HG03342 (cell line): ENCODE measurements around the gene C16orf86.
"Not testable (repeated sequence)": the region's sequence is repeated elsewhere in the genome, so short reads cannot be mapped to it uniquely, and the experiment has no call there.

ENCODE experiments used
- ATAC-seq: cut with Tn5 transposase; IDR thresholded peaks from one replicate; pipeline ENCODE4 v1.9.1; 2021; ENCODE audit warnings: mild to moderate bottlenecking, moderate library complexity; ENCODE audit not compliant: unreplicated experiment

The C16orf86 gene

GRCh38 chr16:67685388-67686112 lies 18.9 kb downstream of the C16orf86 start:
- no peak for ATAC-seq

- not testable (repeated sequence) for ATAC-seq
Observed at GRCh38 chr16:67693517-67694285, 27.1 kb downstream of the C16orf86 start.

- no peak for ATAC-seq
Observed at GRCh38 chr16:67694611-67695010, 28.0 kb downstream of the C16orf86 start.

- no peak for ATAC-seq
Observed at GRCh38 chr16:67697422-67698185, 31.0 kb downstream of the C16orf86 start.

GRCh38 chr16:67699265-67699664 lies 32.7 kb downstream of the C16orf86 start:
- no peak for ATAC-seq

- ATAC-seq, result no peak
Observed at GRCh38 chr16:67701420-67701819, 34.8 kb downstream of the C16orf86 start.

GRCh38 chr16:67702130-67702529 lies 35.5 kb downstream of the C16orf86 start:
- ATAC-seq, result no peak

- no peak for ATAC-seq
Observed at GRCh38 chr16:67703626-67704025, 37.0 kb downstream of the C16orf86 start.

GRCh38 chr16:67704110-67704509 lies 37.5 kb downstream of the C16orf86 start:
- ATAC-seq, result no peak

GRCh38 chr16:67707210-67707609 lies 40.6 kb downstream of the C16orf86 start:
- ATAC-seq, result no peak

GRCh38 chr16:67707790-67708189 lies 41.2 kb downstream of the C16orf86 start:
- no peak for ATAC-seq

- no peak for ATAC-seq
Observed at GRCh38 chr16:67708368-67708771, 41.8 kb downstream of the C16orf86 start.

- no peak for ATAC-seq
Observed at GRCh38 chr16:67709050-67709449, 42.4 kb downstream of the C16orf86 start.

- ATAC-seq, result no peak
Observed at GRCh38 chr16:67710607-67711006, 44.0 kb downstream of the C16orf86 start.

GRCh38 chr16:67713647-67714273 lies 47.1 kb downstream of the C16orf86 start:
- no peak for ATAC-seq

- no peak for ATAC-seq
Observed at GRCh38 chr16:67714522-67714921, 47.9 kb downstream of the C16orf86 start.

GRCh38 chr16:67716097-67716496 lies 49.5 kb downstream of the C16orf86 start:
- no peak for ATAC-seq
